ENCODE data around the gene AFF3.
"Not testable (repeated sequence)": the region's sequence is repeated elsewhere in the genome, so short reads cannot be mapped to it uniquely, and the experiment has no call there.

The AFF3 gene

DNA sequence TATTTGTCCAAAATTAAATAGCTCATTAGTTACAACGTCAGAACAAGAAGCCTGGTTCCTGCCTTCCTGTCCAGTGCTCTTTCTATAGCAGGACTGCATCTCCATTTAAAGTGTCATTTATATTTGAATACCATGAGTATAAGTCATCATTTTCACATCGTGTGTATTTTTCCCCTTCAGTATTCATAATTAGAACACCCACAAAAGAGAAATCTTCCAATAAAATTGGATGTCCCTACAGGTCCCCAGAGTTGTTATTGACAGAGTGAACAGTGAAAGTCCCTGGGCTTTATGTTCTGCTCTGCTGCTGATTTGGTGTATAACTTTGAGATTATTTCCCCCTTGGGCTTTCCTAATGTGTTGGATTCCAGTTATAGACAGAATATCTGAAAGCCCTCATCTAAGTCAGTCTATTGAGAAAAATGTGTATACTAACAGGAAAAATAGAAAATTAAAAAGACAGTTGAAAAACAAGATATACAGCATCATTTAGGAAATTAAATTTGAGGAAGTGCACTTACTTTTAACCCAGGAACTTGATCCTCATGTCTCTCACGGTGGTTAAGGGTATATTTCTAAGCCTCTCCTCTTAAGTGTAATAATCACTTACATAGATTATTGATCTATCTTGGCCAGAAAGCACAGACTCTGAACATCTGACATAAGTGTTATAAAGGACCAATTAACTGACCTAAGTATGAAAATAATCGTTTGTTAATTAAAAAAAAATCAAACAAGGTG lies 637.4 kb downstream of the AFF3 start:
- DNase-seq, result no peak

DNA sequence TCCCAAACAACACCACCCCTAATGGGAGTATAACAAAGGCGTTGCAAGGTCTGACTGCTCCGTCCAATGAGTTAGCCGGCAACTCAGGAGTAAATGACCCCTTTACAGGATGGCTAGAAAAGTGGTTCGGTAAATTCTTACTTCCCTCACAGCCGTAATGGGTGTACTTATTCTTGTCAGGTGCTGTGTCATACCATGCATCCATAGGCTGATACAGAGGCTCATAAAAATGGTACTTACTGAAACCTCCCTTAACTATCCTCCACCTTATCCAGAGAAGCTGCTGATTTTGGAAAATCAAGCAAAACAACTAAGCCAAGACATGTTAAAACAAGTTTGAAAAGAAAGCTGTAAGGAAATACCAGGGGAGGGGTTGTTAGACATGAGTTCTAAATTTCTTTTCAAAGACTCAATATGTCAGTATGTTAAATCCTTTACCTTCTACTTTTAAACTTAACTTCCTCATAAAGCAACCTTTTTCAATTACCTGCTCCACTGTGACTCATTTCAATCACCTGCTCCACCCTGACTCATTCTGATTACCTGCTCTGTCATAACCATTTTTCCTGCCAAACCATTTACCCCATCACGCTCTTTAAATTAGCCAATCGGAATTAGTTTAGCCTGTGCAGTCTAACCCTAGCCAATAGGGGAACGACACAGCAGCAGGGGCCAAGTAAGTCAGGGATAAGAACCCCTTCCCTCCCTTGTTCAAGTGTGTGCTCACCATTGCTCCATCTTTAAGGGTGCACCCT lies 638.6 kb downstream of the AFF3 start:
- not testable (repeated sequence) for DNase-seq

DNA sequence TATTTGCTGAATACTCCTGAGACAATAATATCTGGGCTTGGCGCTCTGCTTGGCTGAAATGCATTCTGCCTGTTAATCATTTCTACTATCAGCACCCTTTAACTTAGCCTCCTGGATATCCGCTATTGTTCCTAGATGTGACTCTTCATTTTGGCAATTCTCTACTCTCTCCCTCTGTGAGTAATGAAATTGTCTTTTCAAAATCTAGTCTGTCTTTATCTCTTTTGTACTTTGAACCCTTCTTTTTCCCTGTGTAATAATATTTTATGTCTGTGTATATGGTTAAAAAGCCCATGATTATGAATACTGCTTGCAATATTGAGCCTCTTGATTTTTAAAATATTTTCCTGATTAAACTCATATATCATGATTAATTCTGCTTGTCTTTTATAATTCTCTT lies 646.4 kb downstream of the AFF3 start:
- no peak for DNase-seq
